Neural cell (in vitro differentiated cells): ENCODE data around the gene MXRA7. TPM values are rescaled to one million over a fixed set of nuclear protein-coding genes. Genes with fewer than 3 reads are reported as not detected.

ENCODE experiments used
- H2AFZ ChIP-seq: fragments of 200-600, 300-800 bp; sonication (generic), shearing (Covaris generic); 2 replicates; pipeline ENCODE4 v1.6.0; 2014; ENCODE audit warnings: low read depth, mild to moderate bottlenecking, antibody characterized with exemption, low read length, moderate library complexity
- H3F3A ChIP-seq: fragments of 200-600 bp; shearing (Covaris generic); 2 replicates; pipeline ENCODE4 v1.6.1; 2016; ENCODE audit warnings: mild to moderate bottlenecking, moderate library complexity, mixed read lengths, antibody characterized with exemption, low read length; ENCODE audit not compliant: insufficient read depth, poor library complexity, severe bottlenecking
- H3K27ac ChIP-seq: fragments of 200-600, 300-800 bp; sonication (generic), shearing (Covaris generic); 2 replicates; pipeline ENCODE4 v1.5.1; 2014; ENCODE audit warnings: mild to moderate bottlenecking, low read length, moderate library complexity
- H3K27me3 ChIP-seq: fragments of 300-800, 200-600 bp; sonication (generic), shearing (Covaris generic); 2 replicates; pipeline ENCODE4 v1.6.0; 2014; ENCODE audit warnings: mild to moderate bottlenecking, low read depth, low read length, moderate library complexity; ENCODE audit not compliant: insufficient read depth
- H3K36me3 ChIP-seq: fragments of 300-800, 200-600 bp; sonication (generic), shearing (Covaris generic); 2 replicates; pipeline ENCODE4 v1.5.1; 2014; ENCODE audit warnings: mild to moderate bottlenecking, antibody characterized with exemption, low read length, moderate library complexity; ENCODE audit not compliant: insufficient read depth
- H3K4me2 ChIP-seq: fragments of 300-800, 200-600 bp; sonication (generic), shearing (Covaris generic); 2 replicates; pipeline ENCODE4 v1.6.0; 2014; ENCODE audit warnings: mild to moderate bottlenecking, low read length
- H3K4me3 ChIP-seq: fragments of 300-800, 200-600 bp; sonication (generic), shearing (Covaris generic); 2 replicates; pipeline ENCODE4 v1.5.1; 2014; ENCODE audit warnings: mild to moderate bottlenecking, low read length, moderate library complexity
- H3K79me2 ChIP-seq: fragments of 200-600 bp; shearing (Covaris generic); replicated peaks from 2 replicates; pipeline ENCODE4 v1.6.0; 2014; ENCODE audit warnings: mild to moderate bottlenecking, low read length, moderate library complexity; ENCODE audit not compliant: insufficient read depth
- H3K9ac ChIP-seq: fragments of 300-800, 200-600 bp; sonication (generic), shearing (Covaris generic); 2 replicates; pipeline ENCODE4 v1.6.1; 2016; ENCODE audit warnings: mild to moderate bottlenecking, low read length, mixed read lengths
- H3K9me2 ChIP-seq: fragments of 200-600 bp; shearing (Covaris generic); 2 replicates; pipeline ENCODE4 v1.6.1; 2016; ENCODE audit warnings: mild to moderate bottlenecking, low read length, mixed read lengths; ENCODE audit not compliant: insufficient read depth
- H3K9me3 ChIP-seq: fragments of 200-600, 300-800 bp; sonication (generic), shearing (Covaris generic); 2 replicates; pipeline ENCODE4 v1.6.1; 2016; ENCODE audit warnings: mild to moderate bottlenecking, mixed run types, low read length, moderate library complexity, mixed read lengths
- H4K20me1 ChIP-seq: fragments of 200-600 bp; shearing (Covaris generic); 2 replicates; pipeline ENCODE4 v1.6.1; 2016; ENCODE audit warnings: mild to moderate bottlenecking, mixed run types; ENCODE audit not compliant: insufficient read depth
- EP300 ChIP-seq: fragments of 450-650 bp; conservative IDR thresholded peaks from 2 replicates; pipeline ENCODE4 v1.6.1; 2014; ENCODE audit warnings: antibody characterized with exemption, mild to moderate bottlenecking, moderate library complexity; ENCODE audit not compliant: poor library complexity, severe bottlenecking
- EZH2 ChIP-seq: fragments of 200-600, 300-800 bp; shearing (Covaris generic), sonication (generic); IDR thresholded peaks from 2 replicates; pipeline ENCODE4 v1.6.1; 2014; ENCODE audit warnings: antibody characterized with exemption, low read length, borderline replicate concordance, mild to moderate bottlenecking; ENCODE audit not compliant: insufficient read depth, poor library complexity, severe bottlenecking
- MXI1 ChIP-seq: fragments of 450-650 bp; conservative IDR thresholded peaks from 2 replicates; pipeline ENCODE4 v1.6.1; 2014; ENCODE audit warnings: antibody characterized with exemption, mild to moderate bottlenecking; ENCODE audit not compliant: poor library complexity, severe bottlenecking
- POLR2AphosphoS5 ChIP-seq: IDR thresholded peaks from 2 replicates; pipeline ENCODE4 v1.6.1; 2012
- RAD21 ChIP-seq: fragments of 450-650 bp; conservative IDR thresholded peaks from 2 replicates; pipeline ENCODE4 v1.6.1; 2014; ENCODE audit warnings: antibody characterized with exemption, mild to moderate bottlenecking, moderate library complexity
- SMC3 ChIP-seq: fragments of 450-650 bp; conservative IDR thresholded peaks from 2 replicates; pipeline ENCODE4 v1.6.1; 2014; ENCODE audit warnings: antibody characterized with exemption, mild to moderate bottlenecking, moderate library complexity; ENCODE audit not compliant: poor library complexity
- TAF1 ChIP-seq: IDR thresholded peaks from 2 replicates; pipeline ENCODE4 v1.6.1; 2012; ENCODE audit warnings: low read depth
- polyA plus RNA-seq: library from polyadenylated mRNA; depleted of rRNA; stranded (reverse); fragments of >200 nt; gene quantifications from 2 replicates; pipeline ENCODE4 v1.2.3, GENCODE V29; 2014
- TF ChIP-seq, protein P1 (sequence below): fragments of 450-650 bp; IDR thresholded peaks from 2 replicates; pipeline ENCODE4 v1.5.1; 2014; ENCODE audit warnings: antibody characterized with exemption, mild to moderate bottlenecking, moderate library complexity; ENCODE audit not compliant: poor library complexity, severe bottlenecking
- TF ChIP-seq, protein P2 (sequence below): IDR thresholded peaks from 2 replicates; pipeline ENCODE4 v1.6.1; 2012; ENCODE audit warnings: borderline replicate concordance

The MXRA7 gene
- polyA plus RNA-seq, 1 donor from 2014 or later, result 143 TPM

DNA sequence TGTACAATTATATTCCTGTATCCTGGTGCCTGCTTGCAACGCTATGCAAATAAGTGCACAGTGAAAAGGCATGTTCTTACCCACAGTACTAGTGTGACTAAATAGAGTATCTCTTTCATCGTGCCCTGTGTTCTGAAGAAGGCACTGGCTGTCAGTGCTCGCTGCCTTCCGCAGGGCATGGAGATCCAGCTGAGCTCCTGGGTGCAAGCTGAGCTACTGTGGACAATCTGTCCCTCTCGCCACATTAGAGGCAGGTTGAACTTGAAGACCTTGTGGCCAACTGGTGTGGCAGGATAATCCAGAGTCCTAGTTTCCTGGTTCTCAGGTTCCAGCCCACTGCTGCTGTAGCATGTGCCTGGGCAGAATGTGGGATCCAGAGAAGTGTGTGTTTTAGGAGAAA, 65.3 kb downstream of the MXRA7 start:
- no peaks in the 10 kb centered on the region for H3F3A ChIP-seq
- no peaks in the 10 kb centered on the region for H3K36me3 ChIP-seq
- H3K4me3 ChIP-seq, result no peak overlapping the region
- no peaks in the 10 kb centered on the region for H3K9me3 ChIP-seq
- no peaks in the 10 kb centered on the region for H3K9me2 ChIP-seq
- no peak overlapping the region for H3K9ac ChIP-seq
- TF ChIP-seq SMC3 (no peak), EP300 (no peak)
- H2AFZ ChIP-seq, result no peak overlapping the region
- H3K4me2 ChIP-seq, result no peak overlapping the region
- no peak overlapping the region for H3K27ac ChIP-seq
- no peaks in the 10 kb centered on the region for H4K20me1 ChIP-seq
- H3K27me3 ChIP-seq, result no peaks in the 10 kb centered on the region
- H3K79me2 ChIP-seq, result no peaks in the 10 kb centered on the region

DNA sequence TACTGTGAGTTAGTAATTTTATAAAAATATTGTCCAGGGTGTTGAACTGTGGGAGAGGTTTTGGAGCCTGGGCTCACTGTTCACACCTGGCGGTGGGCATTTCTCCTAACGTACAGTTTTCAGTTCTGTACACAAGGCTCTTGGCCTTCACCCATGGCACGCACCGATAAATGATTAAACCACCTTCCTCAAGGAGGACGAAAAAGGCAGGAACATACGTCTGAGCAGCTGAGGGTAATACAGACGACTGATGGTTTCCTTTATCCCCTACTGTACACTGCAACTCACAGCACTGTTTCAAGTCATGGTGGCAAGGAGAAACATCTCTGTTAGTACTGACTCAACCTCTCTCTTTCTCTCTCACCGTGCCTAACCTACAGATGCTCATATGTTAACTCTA, 65.8 kb downstream of the MXRA7 start:
- no peaks in the 10 kb centered on the region for H3K36me3 ChIP-seq
- no peaks in the 10 kb centered on the region for H3K27me3 ChIP-seq
- H3K4me2 ChIP-seq, result no peak overlapping the region
- no peaks in the 10 kb centered on the region for H4K20me1 ChIP-seq
- no peaks in the 10 kb centered on the region for H3K9me3 ChIP-seq
- no peak overlapping the region for H3K27ac ChIP-seq
- TF ChIP-seq POLR2AphosphoS5 (no peak), SMC3 (no peak), EZH2 (no peak), TAF1 (no peak), RAD21 (no peak)
- TF ChIP-seq, protein P1, sequence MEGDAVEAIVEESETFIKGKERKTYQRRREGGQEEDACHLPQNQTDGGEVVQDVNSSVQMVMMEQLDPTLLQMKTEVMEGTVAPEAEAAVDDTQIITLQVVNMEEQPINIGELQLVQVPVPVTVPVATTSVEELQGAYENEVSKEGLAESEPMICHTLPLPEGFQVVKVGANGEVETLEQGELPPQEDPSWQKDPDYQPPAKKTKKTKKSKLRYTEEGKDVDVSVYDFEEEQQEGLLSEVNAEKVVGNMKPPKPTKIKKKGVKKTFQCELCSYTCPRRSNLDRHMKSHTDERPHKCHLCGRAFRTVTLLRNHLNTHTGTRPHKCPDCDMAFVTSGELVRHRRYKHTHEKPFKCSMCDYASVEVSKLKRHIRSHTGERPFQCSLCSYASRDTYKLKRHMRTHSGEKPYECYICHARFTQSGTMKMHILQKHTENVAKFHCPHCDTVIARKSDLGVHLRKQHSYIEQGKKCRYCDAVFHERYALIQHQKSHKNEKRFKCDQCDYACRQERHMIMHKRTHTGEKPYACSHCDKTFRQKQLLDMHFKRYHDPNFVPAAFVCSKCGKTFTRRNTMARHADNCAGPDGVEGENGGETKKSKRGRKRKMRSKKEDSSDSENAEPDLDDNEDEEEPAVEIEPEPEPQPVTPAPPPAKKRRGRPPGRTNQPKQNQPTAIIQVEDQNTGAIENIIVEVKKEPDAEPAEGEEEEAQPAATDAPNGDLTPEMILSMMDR, result no peak
- H3K4me3 ChIP-seq, result no peak overlapping the region
- H2AFZ ChIP-seq, result no peak overlapping the region
- no peaks in the 10 kb centered on the region for H3K79me2 ChIP-seq
- no peaks in the 10 kb centered on the region for H3F3A ChIP-seq
- no peak overlapping the region for H3K9ac ChIP-seq
- no peaks in the 10 kb centered on the region for H3K9me2 ChIP-seq

GRCh38 chr17:76643553-76644148, 67.1 kb downstream of the MXRA7 start, which contains the start of gene ST6GALNAC1:
ST6GALNAC1 (minus strand) TSS chr17:76643757; CDS start chr17:76643638, 119 bp downstream.
- Histone ChIP-seq H3K36me3 (no peaks in the 10 kb centered on the region), H2AFZ (no peak within 1 kb of the TSS), H3K9ac (no peak within 1 kb of the TSS), H3K4me3 (no peak within 1 kb of the TSS), H4K20me1 (no peaks in the 10 kb centered on the region), H3K79me2 (no peaks in the 10 kb centered on the region), H3K9me2 (no peaks in the 10 kb centered on the region), H3K9me3 (no peaks in the 10 kb centered on the region), H3F3A (no peaks in the 10 kb centered on the region), H3K27ac (no peak within 1 kb of the TSS), H3K4me2 (no peak within 1 kb of the TSS), H3K27me3 (no peaks in the 10 kb centered on the region)
- TF ChIP-seq MXI1 (no peak), EP300 (no peak), SMC3 (no peak), RAD21 (no peak), POLR2AphosphoS5 (no peak), EZH2 (no peak), TAF1 (no peak)
- TF ChIP-seq, protein P2, sequence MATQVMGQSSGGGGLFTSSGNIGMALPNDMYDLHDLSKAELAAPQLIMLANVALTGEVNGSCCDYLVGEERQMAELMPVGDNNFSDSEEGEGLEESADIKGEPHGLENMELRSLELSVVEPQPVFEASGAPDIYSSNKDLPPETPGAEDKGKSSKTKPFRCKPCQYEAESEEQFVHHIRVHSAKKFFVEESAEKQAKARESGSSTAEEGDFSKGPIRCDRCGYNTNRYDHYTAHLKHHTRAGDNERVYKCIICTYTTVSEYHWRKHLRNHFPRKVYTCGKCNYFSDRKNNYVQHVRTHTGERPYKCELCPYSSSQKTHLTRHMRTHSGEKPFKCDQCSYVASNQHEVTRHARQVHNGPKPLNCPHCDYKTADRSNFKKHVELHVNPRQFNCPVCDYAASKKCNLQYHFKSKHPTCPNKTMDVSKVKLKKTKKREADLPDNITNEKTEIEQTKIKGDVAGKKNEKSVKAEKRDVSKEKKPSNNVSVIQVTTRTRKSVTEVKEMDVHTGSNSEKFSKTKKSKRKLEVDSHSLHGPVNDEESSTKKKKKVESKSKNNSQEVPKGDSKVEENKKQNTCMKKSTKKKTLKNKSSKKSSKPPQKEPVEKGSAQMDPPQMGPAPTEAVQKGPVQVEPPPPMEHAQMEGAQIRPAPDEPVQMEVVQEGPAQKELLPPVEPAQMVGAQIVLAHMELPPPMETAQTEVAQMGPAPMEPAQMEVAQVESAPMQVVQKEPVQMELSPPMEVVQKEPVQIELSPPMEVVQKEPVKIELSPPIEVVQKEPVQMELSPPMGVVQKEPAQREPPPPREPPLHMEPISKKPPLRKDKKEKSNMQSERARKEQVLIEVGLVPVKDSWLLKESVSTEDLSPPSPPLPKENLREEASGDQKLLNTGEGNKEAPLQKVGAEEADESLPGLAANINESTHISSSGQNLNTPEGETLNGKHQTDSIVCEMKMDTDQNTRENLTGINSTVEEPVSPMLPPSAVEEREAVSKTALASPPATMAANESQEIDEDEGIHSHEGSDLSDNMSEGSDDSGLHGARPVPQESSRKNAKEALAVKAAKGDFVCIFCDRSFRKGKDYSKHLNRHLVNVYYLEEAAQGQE, result no peak
- TF ChIP-seq, protein P1, result no peak
